ENCODE measurements around the gene STOX2. TPM values are rescaled to one million over a fixed set of nuclear protein-coding genes. Genes with fewer than 3 reads are reported as not detected.

STOX2 gene
- total and polyA plus RNA-seq, 4 donors: 1.8 to 27.5 (median 8.6) TPM

- Histone ChIP-seq H3K9ac (ENCODE audit: insufficient read depth in 1 of 2, low read length in 2 of 2) (no peak overlapping the region), H3K4me3 (no peak overlapping the region), H3K27me3 (ENCODE audit: control insufficient read depth in 3 of 3, insufficient read depth in 3 of 3, low read length in 2 of 3) (no peaks in the 10 kb centered on the region), H3K27ac (ENCODE audit: low read depth in 1 of 2, low read length in 1 of 2) (no peak overlapping the region), H3K9me3 (ENCODE audit: control insufficient read depth in 4 of 4, insufficient read depth in 3 of 4, low read length in 3 of 4) (peaks cover 0 to 4% (median 0%) of the 10 kb centered on the region in 4 donors), H3K4me1 (ENCODE audit: control insufficient read depth in 5 of 5, insufficient read depth in 5 of 5, low read length in 5 of 5) (peaks cover 0 to 3% (median 0%) of the 10 kb centered on the region in 5 donors), H3K36me3 (ENCODE audit: control insufficient read depth in 4 of 4, insufficient read depth in 4 of 4, low read length in 4 of 4) (peaks cover 0 to 4% (median 0%) of the 10 kb centered on the region in 4 donors)
- TF ChIP-seq CTCF (IDR thresholded peaks at IDR 0.05; ENCODE audit: control extremely low read depth, extremely low read depth): no peak
- ATAC-seq (ENCODE audit: insufficient read depth, low FRiP score) (no peak), DNase-seq (no peak)
- 95 to 96% methylated on average over 5 of the region's 5 CpGs for WGBS, 2 donors
Observed at GRCh38 chr4:183926950-183927349, 21.8 kb downstream of the STOX2 start.

- H3K36me3 ChIP-seq (ENCODE audit: control insufficient read depth in 4 of 4, insufficient read depth in 4 of 4, low read length in 4 of 4): no peaks in the 10 kb centered on the region
- no peaks in the 10 kb centered on the region for H3K27me3 ChIP-seq (ENCODE audit: control insufficient read depth in 3 of 3, insufficient read depth in 3 of 3, low read length in 2 of 3)
- H3K27ac ChIP-seq (ENCODE audit: low read depth in 1 of 2, low read length in 1 of 2): no peak overlapping the region
- H3K9me3 ChIP-seq (ENCODE audit: control insufficient read depth in 4 of 4, insufficient read depth in 3 of 4, low read length in 3 of 4): no peaks in the 10 kb centered on the region
- ATAC-seq (ENCODE audit: insufficient read depth, low FRiP score): no peak
- H3K9ac ChIP-seq (ENCODE audit: insufficient read depth in 1 of 2, low read length in 2 of 2): no peak overlapping the region
- no peak for TF ChIP-seq CTCF (IDR thresholded peaks at IDR 0.05; ENCODE audit: control extremely low read depth, extremely low read depth)
- no peak overlapping the region for H3K4me3 ChIP-seq
- H3K4me1 ChIP-seq (ENCODE audit: control insufficient read depth in 5 of 5, insufficient read depth in 5 of 5, low read length in 5 of 5): peaks cover 0 to 22% (median 0%) of the 10 kb centered on the region in 5 donors
- DNase-seq: no peak
- 74 to 80% methylated on average over 3 of the region's 3 CpGs for WGBS, 2 donors
Observed at GRCh38 chr4:183932576-183932975, 27.5 kb downstream of the STOX2 start.

GRCh38 chr4:183934761-183935160 is 29.7 kb downstream of the STOX2 start:
- ATAC-seq (ENCODE audit: insufficient read depth, low FRiP score): no peak
- Histone ChIP-seq H3K27me3 (ENCODE audit: control insufficient read depth in 3 of 3, insufficient read depth in 3 of 3, low read length in 2 of 3) (no peaks in the 10 kb centered on the region), H3K9me3 (ENCODE audit: control insufficient read depth in 4 of 4, insufficient read depth in 3 of 4, low read length in 3 of 4) (no peaks in the 10 kb centered on the region), H3K4me1 (ENCODE audit: control insufficient read depth in 5 of 5, insufficient read depth in 5 of 5, low read length in 5 of 5) (peaks cover 0 to 22% (median 0%) of the 10 kb centered on the region in 5 donors), H3K9ac (ENCODE audit: insufficient read depth in 1 of 2, low read length in 2 of 2) (no peak overlapping the region), H3K27ac (ENCODE audit: low read depth in 1 of 2, low read length in 1 of 2) (no peak overlapping the region), H3K36me3 (ENCODE audit: control insufficient read depth in 4 of 4, insufficient read depth in 4 of 4, low read length in 4 of 4) (no peaks in the 10 kb centered on the region), H3K4me3 (no peak overlapping the region)
- TF ChIP-seq CTCF (IDR thresholded peaks at IDR 0.05; ENCODE audit: control extremely low read depth, extremely low read depth): no peak
- no peak for DNase-seq
- WGBS, 2 donors: 96 to 97% methylated on average over 6 of the region's 6 CpGs

GRCh38 chr4:183935355-183936005 is 30.4 kb downstream of the STOX2 start:
- 75 to 90% methylated on average over 2 of the region's 2 CpGs for whole genome bisulfite sequencing, 2 donors
- DNase-seq: no peak

More at GRCh38 chr4:183935355-183936005, 30.4 kb downstream of the STOX2 start:
- Histone ChIP-seq H3K4me1 (ENCODE audit: control insufficient read depth in 5 of 5, insufficient read depth in 5 of 5, low read length in 5 of 5) (peaks cover 0 to 22% (median 0%) of the 10 kb centered on the region in 5 donors), H3K4me3 (no peak overlapping the region), H3K27ac (ENCODE audit: low read depth in 1 of 2, low read length in 1 of 2) (no peak overlapping the region), H3K9me3 (ENCODE audit: control insufficient read depth in 4 of 4, insufficient read depth in 3 of 4, low read length in 3 of 4) (no peaks in the 10 kb centered on the region), H3K9ac (ENCODE audit: insufficient read depth in 1 of 2, low read length in 2 of 2) (no peak overlapping the region), H3K36me3 (ENCODE audit: control insufficient read depth in 4 of 4, insufficient read depth in 4 of 4, low read length in 4 of 4) (no peaks in the 10 kb centered on the region), H3K27me3 (ENCODE audit: control insufficient read depth in 3 of 3, insufficient read depth in 3 of 3, low read length in 2 of 3) (no peaks in the 10 kb centered on the region)
- ATAC-seq (ENCODE audit: insufficient read depth, low FRiP score): no peak
- TF ChIP-seq CTCF (IDR thresholded peaks at IDR 0.05; ENCODE audit: control extremely low read depth, extremely low read depth): no peak

Measured in lung (tissue), 12 donors.